Caco-2 (cell line): ENCODE results near the gene TMEM63C. TPM values are rescaled to one million over a fixed set of nuclear protein-coding genes. Genes with fewer than 3 reads are reported as not detected.

Source experiments
- BruUV-seq: library from RNA; stranded (reverse); fragments of 400-500 nt; replicated peaks from 2 replicates; lab custom pipeline; 2021; lab: Mats Ljungman, UMichigan
- CTCF ChIA-PET: fragments of 300-600 bp; sonication (Branson Sonifier 250); formaldehyde crosslinking; loops from one replicate; lab custom pipeline; 2022; ENCODE audit warnings: antibody characterized with exemption; lab: Charles Lee
- POLR2A ChIA-PET: fragments of 300-600 bp; sonication (Branson Sonifier 250); formaldehyde crosslinking; loops from one replicate; lab custom pipeline; 2022; ENCODE audit warnings: antibody characterized with exemption; lab: Charles Lee
- DNase-seq, 2 experiments: peaks; one replicate each; pipeline versions ENCODE4 v3.0.0 to v3.0.0-alpha.2; 2020 to 2022
- H3K27me3 ChIP-seq: replicated peaks from 2 replicates; pipeline ENCODE4 v1.6.0; 2011; ENCODE audit warnings: low read length; ENCODE audit not compliant: control insufficient read depth, insufficient read depth
- H3K36me3 ChIP-seq: 2 replicates; pipeline ENCODE4 v1.5.1; 2011; ENCODE audit warnings: low read length; ENCODE audit not compliant: control insufficient read depth, insufficient read depth
- H3K4me1 ChIP-seq: fragments of 250-450 bp; sonication (Bioruptor Pico); 2 replicates; pipeline ENCODE4 v1.5.1; 2020; ENCODE audit warnings: mild to moderate bottlenecking
- H3K4me3 ChIP-seq: 2 replicates; pipeline ENCODE4 v1.5.1; 2011; ENCODE audit warnings: low read depth, mild to moderate bottlenecking, control low read depth, low read length
- H3K9me3 ChIP-seq: fragments of 250-450 bp; sonication (Bioruptor Pico); 2 replicates; pipeline ENCODE4 v1.5.1; 2020; ENCODE audit warnings: mild to moderate bottlenecking, moderate library complexity
- H3K27ac Mint-ChIP-seq: one replicate; pipeline ENCODE4 v1.8.0; 2022; ENCODE audit warnings: mixed read lengths; ENCODE audit not compliant: unreplicated experiment
- H3K27me3 Mint-ChIP-seq: one replicate; pipeline ENCODE4 v1.8.0; 2022; ENCODE audit warnings: mixed read lengths; ENCODE audit not compliant: insufficient read depth, unreplicated experiment
- H3K36me3 Mint-ChIP-seq: one replicate; pipeline ENCODE4 v1.8.0; 2022; ENCODE audit warnings: mild to moderate bottlenecking, mixed read lengths; ENCODE audit not compliant: insufficient read depth, unreplicated experiment
- H3K4me1 Mint-ChIP-seq: one replicate; pipeline ENCODE4 v1.8.0; 2022; ENCODE audit warnings: low read depth, mixed read lengths; ENCODE audit not compliant: unreplicated experiment
- H3K4me3 Mint-ChIP-seq: one replicate; pipeline ENCODE4 v1.8.0; 2022; ENCODE audit warnings: mild to moderate bottlenecking, moderate library complexity, mixed read lengths; ENCODE audit not compliant: unreplicated experiment
- H3K9me3 Mint-ChIP-seq: one replicate; pipeline ENCODE4 v1.8.0; 2022; ENCODE audit warnings: mixed read lengths; ENCODE audit not compliant: unreplicated experiment
- intact Hi-C: fragments of 100-400 bp; cut with micrococcal nuclease; formaldehyde crosslinking; loops from one replicate; pipeline ENCODE4 v1.10.0; 2022; ENCODE audit not compliant: unreplicated experiment
- total RNA-seq: library from RNA; stranded (reverse); gene quantifications from 2 replicates; pipeline ENCODE4 v1.2.3, GENCODE V29; 2022
- TF ChIP-seq, protein P1 (sequence below), 2 experiments: fragments of 200-600 bp in 1 of 2; IDR thresholded peaks; 1 replicate in 1 of 2; 2 replicates in 1 of 2; pipeline versions ENCODE4 v1.5.1 to v1.8.0; 2011 to 2022; ENCODE audit warnings: antibody characterized with exemption in 1 of 2, control low read depth in 1 of 2, inconsistent platforms in 1 of 2, low read depth in 1 of 2, low read length in 1 of 2, mild to moderate bottlenecking in 1 of 2, moderate library complexity in 1 of 2; ENCODE audit not compliant: insufficient read depth in 1 of 2, severe bottlenecking in 1 of 2, unreplicated experiment in 1 of 2

TMEM63C gene
- total RNA-seq, 1 experiment from 2014 or later = 1.3 TPM

DNA sequence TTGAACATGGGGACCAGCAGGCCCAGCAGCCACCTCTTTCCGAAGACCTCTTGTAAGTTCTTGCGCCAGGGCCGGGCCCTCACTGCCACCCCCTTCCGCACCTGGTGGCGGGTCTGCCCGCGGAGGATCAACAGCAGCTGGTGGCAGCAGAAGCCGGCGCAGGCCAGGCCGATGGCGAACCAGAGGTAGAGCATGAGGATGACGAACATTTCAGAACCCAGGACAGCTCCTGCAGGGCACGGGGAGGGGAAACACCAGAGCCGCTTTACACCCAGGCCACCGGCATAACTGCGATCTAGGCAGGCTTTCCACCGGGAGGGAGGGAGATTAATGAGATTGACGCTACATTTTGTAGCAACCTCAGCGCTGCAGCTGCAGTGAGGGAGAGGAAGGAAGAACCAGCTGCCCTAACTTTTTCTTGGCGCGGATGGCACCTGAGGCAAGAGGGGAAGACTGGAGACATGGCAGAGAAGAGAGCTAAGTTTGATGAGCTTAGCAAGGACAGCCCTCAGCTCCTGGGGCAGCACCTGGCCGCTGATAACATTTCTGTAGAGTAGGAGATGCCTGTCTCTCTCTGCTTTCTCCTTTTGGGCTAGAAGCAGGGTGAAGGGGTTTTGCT lies 47.8 kb upstream of the TMEM63C start:
- H3K27me3 Mint-ChIP-seq = peaks cover 26% of the 10 kb centered on the region
- no peaks in the 10 kb centered on the region for H3K9me3 Mint-ChIP-seq
- Histone ChIP-seq H3K9me3 (no peaks in the 10 kb centered on the region), H3K27me3 (no peaks in the 10 kb centered on the region), H3K36me3 (no peaks in the 10 kb centered on the region), H3K4me3 (no peak overlapping the region), H3K4me1 (no peaks in the 10 kb centered on the region)
- ChIA-PET CTCF (interaction anchor here (0.8 to 1.8 kb wide), 3 partner anchors 18 to 80 kb away, joined by 3 to 9 read pairs (median 5); no protein-coding TSS in a partner anchor), POLR2A (interaction anchor here (0.7 kb wide), 1 partner anchor 13 kb away, joined by 3 read pairs; no protein-coding TSS in a partner anchor)
- no peak overlapping the region for H3K27ac Mint-ChIP-seq
- H3K36me3 Mint-ChIP-seq = no peaks in the 10 kb centered on the region
- no peak overlapping the region for H3K4me3 Mint-ChIP-seq
- peaks cover 6% of the 10 kb centered on the region for H3K4me1 Mint-ChIP-seq
- peak; percentile 76 to 84 for DNase-seq
- no TSS peak for BruUV-seq
- intact Hi-C loops = no loop called here
- TF ChIP-seq, protein P1, sequence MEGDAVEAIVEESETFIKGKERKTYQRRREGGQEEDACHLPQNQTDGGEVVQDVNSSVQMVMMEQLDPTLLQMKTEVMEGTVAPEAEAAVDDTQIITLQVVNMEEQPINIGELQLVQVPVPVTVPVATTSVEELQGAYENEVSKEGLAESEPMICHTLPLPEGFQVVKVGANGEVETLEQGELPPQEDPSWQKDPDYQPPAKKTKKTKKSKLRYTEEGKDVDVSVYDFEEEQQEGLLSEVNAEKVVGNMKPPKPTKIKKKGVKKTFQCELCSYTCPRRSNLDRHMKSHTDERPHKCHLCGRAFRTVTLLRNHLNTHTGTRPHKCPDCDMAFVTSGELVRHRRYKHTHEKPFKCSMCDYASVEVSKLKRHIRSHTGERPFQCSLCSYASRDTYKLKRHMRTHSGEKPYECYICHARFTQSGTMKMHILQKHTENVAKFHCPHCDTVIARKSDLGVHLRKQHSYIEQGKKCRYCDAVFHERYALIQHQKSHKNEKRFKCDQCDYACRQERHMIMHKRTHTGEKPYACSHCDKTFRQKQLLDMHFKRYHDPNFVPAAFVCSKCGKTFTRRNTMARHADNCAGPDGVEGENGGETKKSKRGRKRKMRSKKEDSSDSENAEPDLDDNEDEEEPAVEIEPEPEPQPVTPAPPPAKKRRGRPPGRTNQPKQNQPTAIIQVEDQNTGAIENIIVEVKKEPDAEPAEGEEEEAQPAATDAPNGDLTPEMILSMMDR (IDR thresholded peaks at IDR 0.05; ENCODE audit: insufficient read depth in 1 of 2, low read depth in 1 of 2, low read length in 1 of 2, severe bottlenecking in 1 of 2, unreplicated experiment in 1 of 2) = no peak

DNA sequence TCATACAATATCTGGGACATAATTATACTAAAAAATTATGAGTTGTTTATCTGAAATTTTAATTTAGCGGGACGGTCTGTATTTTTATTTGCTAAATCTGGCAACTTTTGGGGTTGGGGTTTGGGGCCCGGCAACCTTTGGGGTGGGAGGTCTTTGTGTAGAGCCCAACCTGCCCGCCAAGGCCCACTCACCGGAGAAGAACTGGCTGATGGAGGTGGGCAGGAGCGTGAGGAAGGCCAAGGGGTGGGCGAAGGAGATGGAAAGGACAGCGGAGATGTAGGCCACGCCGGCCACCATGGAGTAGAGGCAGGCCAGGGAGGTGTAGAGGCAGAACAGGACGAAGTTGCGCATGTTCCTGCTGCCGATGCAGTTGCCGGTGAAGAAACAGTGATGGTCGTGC lies 42.6 kb upstream of the TMEM63C start:
- Histone ChIP-seq H3K27me3 (peaks cover 3% of the 10 kb centered on the region), H3K4me3 (no peak overlapping the region), H3K4me1 (no peaks in the 10 kb centered on the region), H3K9me3 (no peaks in the 10 kb centered on the region), H3K36me3 (no peaks in the 10 kb centered on the region)
- Mint-ChIP-seq H3K4me3 (peak overlapping the region; percentile 63), H3K4me1 (peaks cover 1% of the 10 kb centered on the region), H3K9me3 (no peaks in the 10 kb centered on the region), H3K27ac (no peak overlapping the region), H3K27me3 (peaks cover 33% of the 10 kb centered on the region), H3K36me3 (no peaks in the 10 kb centered on the region)
- TF ChIP-seq, protein P1 (IDR thresholded peaks at IDR 0.05; ENCODE audit: insufficient read depth in 1 of 2, low read depth in 1 of 2, low read length in 1 of 2, severe bottlenecking in 1 of 2, unreplicated experiment in 1 of 2) = no peak
- POLR2A ChIA-PET = no interaction called here
- DNase-seq = no peak
- no TSS peak for BruUV-seq
- intact Hi-C loops = no loop called here
- CTCF ChIA-PET = interaction anchor here (1.0 to 1.6 kb wide), 2 partner anchors 12 to 177 kb away, joined by 4 to 6 read pairs; no protein-coding TSS in a partner anchor

DNA sequence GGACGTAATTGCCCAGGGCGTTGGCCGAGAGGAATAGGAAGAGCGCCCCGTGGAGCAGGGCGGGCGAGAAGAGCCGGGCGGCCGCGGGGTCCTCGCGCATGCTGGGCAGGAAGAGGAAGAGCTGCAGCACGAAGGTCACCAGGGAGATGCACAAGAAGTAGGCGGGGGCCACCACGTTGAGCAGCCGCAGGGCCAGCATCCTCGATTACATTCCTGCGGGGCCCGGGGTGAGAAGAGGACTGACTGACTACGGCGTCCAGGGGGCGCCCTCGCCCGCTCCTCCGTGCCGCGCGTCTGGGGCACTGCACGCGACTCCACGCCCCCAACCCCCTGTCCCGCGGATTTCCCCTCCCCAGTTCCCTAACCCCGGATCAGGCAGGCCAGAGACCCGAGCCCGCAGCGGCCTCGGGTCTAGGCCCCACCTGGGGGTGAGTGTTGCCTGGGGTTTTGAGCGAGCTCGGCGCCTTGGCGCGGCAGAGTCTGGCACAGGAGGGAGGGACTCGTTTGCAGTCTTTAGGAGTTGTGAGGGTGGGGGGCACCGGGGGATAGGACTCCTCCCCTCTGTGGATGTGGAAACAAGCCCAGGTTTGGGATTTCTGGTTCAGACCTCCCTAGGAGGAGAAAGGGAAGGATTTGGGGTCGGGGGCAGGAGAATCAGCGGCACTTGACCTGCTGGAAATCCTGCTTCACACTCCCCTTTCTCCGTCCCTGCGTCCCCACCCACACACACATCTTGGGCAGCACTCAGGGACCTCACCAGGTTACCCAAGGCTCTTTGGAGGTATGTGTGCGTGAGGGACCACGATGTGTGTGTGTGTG lies 41.8 kb upstream of the TMEM63C start:
- H3K9me3 ChIP-seq = no peaks in the 10 kb centered on the region
- CTCF ChIA-PET = interaction anchor here (0.7 to 1.6 kb wide), 4 partner anchors 10 to 772 kb away, joined by 3 to 6 read pairs (median 4); no protein-coding TSS in a partner anchor

More for the DNA sequence above, 41.8 kb upstream of the TMEM63C start:
- H3K27ac Mint-ChIP-seq = no peak overlapping the region
- no peaks in the 10 kb centered on the region for H3K36me3 Mint-ChIP-seq
- H3K27me3 Mint-ChIP-seq = peaks cover 30% of the 10 kb centered on the region
- POLR2A ChIA-PET = no interaction called here
- H3K4me3 ChIP-seq = peak overlapping the region; percentile 5; the same call in 1 of the 2 replicates
- H3K4me1 Mint-ChIP-seq = no peaks in the 10 kb centered on the region
- intact Hi-C loops = no loop called here
- H3K36me3 ChIP-seq = no peaks in the 10 kb centered on the region
- no peaks in the 10 kb centered on the region for H3K4me1 ChIP-seq
- TF ChIP-seq, protein P1 (IDR thresholded peaks at IDR 0.05; ENCODE audit: insufficient read depth in 1 of 2, low read depth in 1 of 2, low read length in 1 of 2, severe bottlenecking in 1 of 2, unreplicated experiment in 1 of 2) = peak; percentile 65 to 81
- no peaks in the 10 kb centered on the region for H3K9me3 Mint-ChIP-seq
- peak overlapping the region; percentile 63 for H3K4me3 Mint-ChIP-seq
- peaks cover 3% of the 10 kb centered on the region for H3K27me3 ChIP-seq
- DNase-seq = peak; percentile 53 to 69
- BruUV-seq = no TSS peak
